Measurements from ENCODE around the gene E2F1. TPM values are rescaled to one million over a fixed set of nuclear protein-coding genes. Genes with fewer than 3 reads are reported as not detected.

E2F1 gene
- total and polyA plus RNA-seq, 2 of the 4 experiments (the other 2 are of a cell fraction) = 10.9 to 14.0 TPM

DNA sequence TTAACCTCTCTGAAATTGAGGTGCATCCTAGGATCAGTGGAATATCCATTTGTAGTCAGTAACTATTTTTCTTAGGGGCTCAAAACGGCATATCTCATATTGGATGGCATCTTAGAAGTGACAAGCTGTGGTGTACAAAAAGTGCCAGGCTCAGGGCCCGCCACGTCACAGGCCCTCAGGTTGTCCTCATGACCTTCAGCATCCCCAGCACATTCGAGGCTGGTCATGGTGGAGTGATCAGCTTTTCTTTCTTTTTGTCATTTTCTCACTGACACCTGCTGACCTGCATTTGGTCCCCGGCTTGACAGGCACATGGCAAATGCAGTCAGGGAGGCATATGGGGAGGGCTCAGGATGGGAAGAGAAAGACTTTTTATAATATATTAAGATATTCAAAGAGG lies 7.1 kb upstream of the E2F1 start:
- Histone ChIP-seq H3K9ac (ENCODE audit: low read depth, low read length) (no peak overlapping the region), H3K14ac (replicated peaks; ENCODE audit: low read depth, low read length) (no peak overlapping the region), H4K20me1 (ENCODE audit: insufficient read depth, low read length) (no peaks in the 10 kb centered on the region), H2BK120ac (ENCODE audit: low read depth, low read length) (no peak overlapping the region), H3K18ac (ENCODE audit: low read depth, low read length) (no peak overlapping the region), H3K79me1 (ENCODE audit: low read depth in 1 of 2, low read length in 2 of 2) (no peaks in the 10 kb centered on the region), H3K27me3 (ENCODE audit: control insufficient read depth, insufficient read depth, low read length) (no peaks in the 10 kb centered on the region), H3K36me3 (ENCODE audit: control insufficient read depth, insufficient read depth, low read length) (no peaks in the 10 kb centered on the region), H2BK20ac (ENCODE audit: low read depth, low read length) (no peak overlapping the region), H2BK15ac (ENCODE audit: low read depth, low read length) (no peak overlapping the region), H3K4me1 (ENCODE audit: control insufficient read depth, insufficient read depth, low read length) (no peaks in the 10 kb centered on the region), H3K4me2 (ENCODE audit: low read depth, low read length) (no peak overlapping the region), H3K56ac (ENCODE audit: extremely low read depth, insufficient read depth, low read length) (no peak overlapping the region), H3K23ac (ENCODE audit: low read depth, low read length) (no peak overlapping the region), H4K8ac (ENCODE audit: low read depth in 2 of 2, low read length in 2 of 2) (no peak overlapping the region), H3K4me3 (ENCODE audit: insufficient read depth, low read depth, low read length) (no peak overlapping the region), H2BK5ac (ENCODE audit: low read depth, low read length, poor library complexity, severe bottlenecking) (no peak overlapping the region), H2AFZ (replicated peaks; ENCODE audit: low read length, poor library complexity) (no peak overlapping the region), H3K9me3 (ENCODE audit: control insufficient read depth, insufficient read depth, low read length) (no peaks in the 10 kb centered on the region), H2AK5ac (ENCODE audit: low read depth, low read length) (no peak overlapping the region), H3K4ac (ENCODE audit: low read depth, low read length) (no peak overlapping the region), H3K27ac (ENCODE audit: insufficient read depth, low read length) (no peak overlapping the region), H2AK9ac (replicated peaks; ENCODE audit: low read depth, low read length, poor library complexity) (no peak overlapping the region), H4K91ac (ENCODE audit: insufficient read depth, low read depth, low read length) (no peak overlapping the region), H4K5ac (ENCODE audit: low read depth, low read length) (no peak overlapping the region), H3K9me1 (ENCODE audit: insufficient read depth, low read length) (0 out of 2 replicates have a peak, but pooled peaks cover 2% of the 10 kb centered on the region)
- ATAC-seq (ENCODE audit: low read depth) (no peak), DNase-seq (no peak)
- dilution Hi-C loops (cut with HindIII; ENCODE audit: low sequenced_read_pairs, unreplicated experiment) (no loop called here), intact Hi-C loops (cut with micrococcal nuclease) (no loop called here), in situ Hi-C loops (cut with MboI; ENCODE audit: low sequenced_read_pairs) (no loop called here)
- BruUV-seq (replicated peaks) = no TSS peak
- TF ChIP-seq POLR2A (IDR thresholded peaks at IDR 0.05; ENCODE audit: low read depth, low read length) = no peak
- no CpG with 5 or more reads among the region's 5 CpGs for WGBS, 2 experiments (ENCODE audit: extremely low coverage in 2 of 2, insufficient read length in 1 of 2)
- POLR2A ChIA-PET (ENCODE audit: unreplicated experiment) = no interaction called here
- CTCF ChIA-PET = no interaction called here
